HepG2 (cell line): ENCODE results near the gene DHRS13. TPM values are rescaled to one million over a fixed set of nuclear protein-coding genes. Genes with fewer than 3 reads are reported as not detected.

Source experiments
- ATAC-seq: fragments of 200-7000 bp; cut with Tn5 transposase; 3 replicates; pipeline ENCODE4 v1.9.1; 2020; ENCODE audit warnings: mild to moderate bottlenecking, moderate library complexity
- BruUV-seq: library from RNA; stranded (reverse); fragments of 400-500 nt; replicated peaks from 2 replicates; lab custom pipeline; 2021; lab: Mats Ljungman, UMichigan
- CTCF ChIA-PET: fragments of 300-600 bp; formaldehyde crosslinking; extraction: SDS; loops from one replicate; lab custom pipeline; 2021; ENCODE audit warnings: low total read pairs, inconsistent platforms, low intra/inter-chr PET ratio; lab: Yijun Ruan, JAX
- POLR2A ChIA-PET: fragments of 350-600 bp; sonication (Branson Sonifier 250); formaldehyde crosslinking; loops from one replicate; lab custom pipeline; 2020; ENCODE audit warnings: antibody characterized with exemption, inconsistent platforms; lab: Yijun Ruan, JAX
- DNase-seq: peaks from one replicate; pipeline ENCODE4 v3.0.0-alpha.2; 2015; ENCODE audit warnings: low spot score
- FAIRE-seq: peaks from 3 replicates; lab custom pipeline; 2011; peaks lifted over from hg19 to GRCh38; lab: Jason Lieb, UNC
- H2AFZ ChIP-seq: one replicate; pipeline ENCODE4 v1.6.1; 2011; ENCODE audit warnings: low read length, inconsistent platforms
- H3K27ac ChIP-seq: fragments of 300-600 bp; 3 replicates; pipeline ENCODE4 v1.8.0; 2011; ENCODE audit warnings: mixed run types, mild to moderate bottlenecking, mixed read lengths, low read length, inconsistent platforms; ENCODE audit not compliant: insufficient read depth; ENCODE audit errors: extremely low read length
- H3K27me3 ChIP-seq, 2 experiments: fragments of 200-600 bp in 1 of 2; 2 replicates in 1 of 2; 3 replicates in 1 of 2; pipeline versions ENCODE4 v1.6.0 to v1.8.0; 2011; ENCODE audit warnings: low read length in 2 of 2, mild to moderate bottlenecking in 2 of 2, moderate library complexity in 2 of 2, inconsistent platforms in 1 of 2; ENCODE audit not compliant: insufficient read depth in 2 of 2, control insufficient read depth in 1 of 2
- H3K36me3 ChIP-seq, 2 experiments: fragments of 200-600 bp in 1 of 2; replicated peaks in 1 of 2; 2 replicates in 1 of 2; 3 replicates in 1 of 2; pipeline versions ENCODE4 v1.5.1 to v1.8.0; 2011; ENCODE audit warnings: low read length in 2 of 2, inconsistent platforms in 1 of 2; ENCODE audit not compliant: insufficient read depth in 2 of 2, control insufficient read depth in 1 of 2
- H3K4me1 ChIP-seq: 2 replicates; pipeline ENCODE4 v1.5.1; 2012; ENCODE audit warnings: low read length, inconsistent platforms; ENCODE audit not compliant: insufficient read depth
- H3K4me2 ChIP-seq: 2 replicates; pipeline ENCODE4 v1.6.0; 2011; ENCODE audit warnings: low read depth, low read length, inconsistent platforms
- H3K4me3 ChIP-seq, 3 experiments: fragments of 200-600 bp in 1 of 3; sonication (generic), shearing (Covaris generic) in 1 of 3; replicated peaks in 1 of 3; 2 replicates each; pipeline ENCODE4 v1.5.1; 2011 to 2016; ENCODE audit warnings: low read length in 3 of 3, inconsistent platforms in 2 of 3, low read depth in 2 of 3, mild to moderate bottlenecking in 2 of 3, control low read depth in 1 of 3, mixed read lengths in 1 of 3; ENCODE audit not compliant: insufficient read depth in 1 of 3
- H3K79me2 ChIP-seq: one replicate; pipeline ENCODE4 v1.6.1; 2011; ENCODE audit warnings: low read length, inconsistent platforms; ENCODE audit not compliant: insufficient read depth
- H3K9ac ChIP-seq: 2 replicates; pipeline ENCODE4 v1.6.0; 2011; ENCODE audit warnings: mild to moderate bottlenecking, low read depth, low read length, inconsistent platforms; ENCODE audit not compliant: insufficient read depth
- H3K9me3 ChIP-seq: 2 replicates; pipeline ENCODE4 v1.5.1; 2012; ENCODE audit warnings: mild to moderate bottlenecking, low read length
- H4K20me1 ChIP-seq: 2 replicates; pipeline ENCODE4 v1.6.0; 2011; ENCODE audit warnings: inconsistent platforms, mild to moderate bottlenecking, low read length, moderate library complexity; ENCODE audit not compliant: insufficient read depth
- BORCS8-MEF2B ChIP-seq: sonication (generic); formaldehyde crosslinking; IDR thresholded peaks from 2 replicates; pipeline ENCODE4 v1.8.0; 2022; ENCODE audit warnings: mild to moderate bottlenecking, missing genetic modification reagents
- CENPX ChIP-seq: sonication (generic); formaldehyde crosslinking; IDR thresholded peaks from 2 replicates; pipeline ENCODE4 v1.9.0; 2021; ENCODE audit warnings: mild to moderate bottlenecking, missing genetic modification reagents, moderate library complexity
- DBP ChIP-seq: sonication (generic); formaldehyde crosslinking; IDR thresholded peaks from 2 replicates; pipeline ENCODE4 v1.4.0; 2020; ENCODE audit warnings: missing genetic modification reagents; ENCODE audit errors: not compliant biosample characterization
- GZF1 ChIP-seq: sonication (generic); formaldehyde crosslinking; IDR thresholded peaks from 2 replicates; pipeline ENCODE4 v1.5.1; 2020; ENCODE audit warnings: mild to moderate bottlenecking, missing genetic modification reagents
- HMGA1 ChIP-seq: sonication (generic); formaldehyde crosslinking; conservative IDR thresholded peaks from 2 replicates; pipeline ENCODE4 v1.4.0; 2020; ENCODE audit warnings: missing genetic modification reagents
- MBD4 ChIP-seq: IDR thresholded peaks from 2 replicates; pipeline ENCODE4 v1.6.1; 2012; ENCODE audit warnings: low read length, inconsistent platforms, borderline replicate concordance
- MXD1 ChIP-seq: sonication (generic); formaldehyde crosslinking; IDR thresholded peaks from 2 replicates; pipeline ENCODE4 v1.4.0; 2020; ENCODE audit warnings: mild to moderate bottlenecking, missing genetic modification reagents
- NFYB ChIP-seq: sonication (generic); formaldehyde crosslinking; IDR thresholded peaks from 2 replicates; pipeline ENCODE4 v1.4.0; 2020; ENCODE audit warnings: missing genetic modification reagents
- RERE ChIP-seq: IDR thresholded peaks from 2 replicates; pipeline ENCODE4 v1.6.1; 2016; ENCODE audit warnings: low read depth, missing genetic modification reagents, missing compliant biosample characterization
- TCF7 ChIP-seq: sonication (generic); IDR thresholded peaks from 2 replicates; pipeline ENCODE4 v1.6.1; 2016; ENCODE audit warnings: antibody characterized with exemption, low read depth
- ZFP36L2 ChIP-seq: sonication (generic); formaldehyde crosslinking; IDR thresholded peaks from 2 replicates; pipeline ENCODE4 v1.4.0; 2020; ENCODE audit warnings: missing genetic modification reagents
- ZNF12 ChIP-seq: sonication (generic); formaldehyde crosslinking; IDR thresholded peaks from 2 replicates; pipeline ENCODE4 v1.5.0; 2020; ENCODE audit warnings: missing genetic modification reagents
- ZNF136 ChIP-seq: sonication (generic); formaldehyde crosslinking; IDR thresholded peaks from 2 replicates; pipeline ENCODE4 v1.8.1; 2022; ENCODE audit warnings: low read depth, mild to moderate bottlenecking, moderate library complexity, missing genetic modification reagents
- ZNF367 ChIP-seq: sonication (generic); formaldehyde crosslinking; IDR thresholded peaks from 2 replicates; pipeline ENCODE4 v1.4.0; 2020; ENCODE audit warnings: missing genetic modification reagents, borderline replicate concordance
- ZNF430 ChIP-seq: sonication (generic); formaldehyde crosslinking; IDR thresholded peaks from 2 replicates; pipeline ENCODE4 v1.9.0; 2021; ENCODE audit warnings: mild to moderate bottlenecking, missing genetic modification reagents
- WGBS: methylation state at CpG from one replicate; pipeline ENCODE4 v1.1.6; 2017; ENCODE audit warnings: low lambda C conversion rate; 5-methylcytosine and 5-hydroxymethylcytosine counted together
- in situ Hi-C: cut with HindIII; loops from 2 replicates; pipeline ENCODE4 v1.10.0; 2017; ENCODE audit warnings: low pct_unique_long_range_greater_than_20kb; ENCODE audit not compliant: extremely low pct_ligation_motif_present
- intact Hi-C: fragments of 100-400 bp; cut with micrococcal nuclease; formaldehyde crosslinking; loops from one replicate; pipeline ENCODE4 v1.10.0; 2022; ENCODE audit not compliant: unreplicated experiment
- polyA plus RNA-seq, 8 experiments: library from polyadenylated mRNA; depleted of rRNA in 3 of 8; stranded (reverse) in 7 of 8; unstranded in 1 of 8; fragments of >200 nt; fragmentation: Illumina TruSeq in 4 of 8; extraction: Trizol in 4 of 8; gene quantifications; 2 replicates each; pipeline versions ENCODE4 v1.2.1 to v1.2.3, GENCODE V29; 2011 to 2016; ENCODE audit warnings: low read depth in 4 of 8, missing spikeins in 1 of 8, mixed read lengths in 1 of 8; ENCODE audit not compliant: insufficient read depth in 1 of 8
- total RNA-seq, 5 experiments: library from RNA; depleted of rRNA; stranded (reverse); fragments of >200 nt; fragmentation: Illumina TruSeq; extraction: Trizol; gene quantifications; 2 replicates each; pipeline ENCODE4 v1.2.3, GENCODE V29; 2016; ENCODE audit warnings: low read depth in 1 of 5
- TF ChIP-seq, protein P1 (sequence below): sonication (generic); formaldehyde crosslinking; conservative IDR thresholded peaks from 2 replicates; pipeline ENCODE4 v1.8.1; 2023; ENCODE audit warnings: missing genetic modification reagents

The DHRS13 gene
- total and polyA plus RNA-seq, 2 of the 13 experiments (the other 11 are each of a cell fraction or from before 2014, with no cell fraction given): 11.8 to 12.6 TPM

- Histone ChIP-seq H3K4me2 (no peak overlapping the region), H3K4me3 (no peak overlapping the region), H3K79me2 (peaks cover 18% of the 10 kb centered on the region), H3K9ac (no peak overlapping the region), H4K20me1 (no peaks in the 10 kb centered on the region), H2AFZ (no peak overlapping the region), H3K36me3 (peaks cover 19 to 29% of the 10 kb centered on the region in 2 experiments; a peak in 4 of 5 replicates), H3K27me3 (peaks cover 0 to 2% of the 10 kb centered on the region in 2 experiments; a peak in 1 of 5 replicates), H3K27ac (no peak overlapping the region), H3K4me1 (peaks cover 24% of the 10 kb centered on the region), H3K9me3 (no peaks in the 10 kb centered on the region)
- ChIA-PET CTCF (no interaction called here), POLR2A (interaction anchor here (1.4 kb wide), 1 partner anchor 15 kb away, joined by 4 read pairs; the partner anchor contains the start of gene FAM222B)
- DNase-seq (no peak), ATAC-seq (no peak), FAIRE-seq (no peak)
- intact Hi-C loops: no loop called here
- in situ Hi-C loops: no loop called here
- 100% methylated on average over 3 of the region's 3 CpGs for WGBS
- no TSS peak for BruUV-seq
- TF ChIP-seq CENPX (CRISPR knock-in tag) (no peak), RERE (CRISPR knock-in tag) (no peak), HMGA1 (CRISPR knock-in tag) (no peak), ZNF367 (no peak), GZF1 (CRISPR knock-in tag) (no peak), NFYB (no peak), MBD4 (no peak), MXD1 (CRISPR knock-in tag) (no peak), ZNF136 (CRISPR knock-in tag) (no peak), ZNF12 (CRISPR knock-in tag) (no peak), BORCS8-MEF2B (CRISPR knock-in tag) (no peak), DBP (CRISPR knock-in tag) (no peak), ZFP36L2 (CRISPR knock-in tag) (no peak), TCF7 (no peak), ZNF430 (no peak)
- TF ChIP-seq, protein P1, sequence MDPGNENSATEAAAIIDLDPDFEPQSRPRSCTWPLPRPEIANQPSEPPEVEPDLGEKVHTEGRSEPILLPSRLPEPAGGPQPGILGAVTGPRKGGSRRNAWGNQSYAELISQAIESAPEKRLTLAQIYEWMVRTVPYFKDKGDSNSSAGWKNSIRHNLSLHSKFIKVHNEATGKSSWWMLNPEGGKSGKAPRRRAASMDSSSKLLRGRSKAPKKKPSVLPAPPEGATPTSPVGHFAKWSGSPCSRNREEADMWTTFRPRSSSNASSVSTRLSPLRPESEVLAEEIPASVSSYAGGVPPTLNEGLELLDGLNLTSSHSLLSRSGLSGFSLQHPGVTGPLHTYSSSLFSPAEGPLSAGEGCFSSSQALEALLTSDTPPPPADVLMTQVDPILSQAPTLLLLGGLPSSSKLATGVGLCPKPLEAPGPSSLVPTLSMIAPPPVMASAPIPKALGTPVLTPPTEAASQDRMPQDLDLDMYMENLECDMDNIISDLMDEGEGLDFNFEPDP: no peak
Observed at GRCh38 chr17:28857905-28858800, 44.7 kb downstream of the DHRS13 start.
